Activated CD4-positive, CD25-positive, alpha-beta regulatory T cell (primary cell): ENCODE results near the gene MAPK6.
"Not testable (repeated sequence)": the region's sequence is repeated elsewhere in the genome, so short reads cannot be mapped to it uniquely, and the experiment has no call there.

Experiments used
- DNase-seq, 4 experiments: peaks; one replicate each; lab custom pipeline; 2025; lab: John Stamatoyannopoulos, UW

The MAPK6 gene

DNA sequence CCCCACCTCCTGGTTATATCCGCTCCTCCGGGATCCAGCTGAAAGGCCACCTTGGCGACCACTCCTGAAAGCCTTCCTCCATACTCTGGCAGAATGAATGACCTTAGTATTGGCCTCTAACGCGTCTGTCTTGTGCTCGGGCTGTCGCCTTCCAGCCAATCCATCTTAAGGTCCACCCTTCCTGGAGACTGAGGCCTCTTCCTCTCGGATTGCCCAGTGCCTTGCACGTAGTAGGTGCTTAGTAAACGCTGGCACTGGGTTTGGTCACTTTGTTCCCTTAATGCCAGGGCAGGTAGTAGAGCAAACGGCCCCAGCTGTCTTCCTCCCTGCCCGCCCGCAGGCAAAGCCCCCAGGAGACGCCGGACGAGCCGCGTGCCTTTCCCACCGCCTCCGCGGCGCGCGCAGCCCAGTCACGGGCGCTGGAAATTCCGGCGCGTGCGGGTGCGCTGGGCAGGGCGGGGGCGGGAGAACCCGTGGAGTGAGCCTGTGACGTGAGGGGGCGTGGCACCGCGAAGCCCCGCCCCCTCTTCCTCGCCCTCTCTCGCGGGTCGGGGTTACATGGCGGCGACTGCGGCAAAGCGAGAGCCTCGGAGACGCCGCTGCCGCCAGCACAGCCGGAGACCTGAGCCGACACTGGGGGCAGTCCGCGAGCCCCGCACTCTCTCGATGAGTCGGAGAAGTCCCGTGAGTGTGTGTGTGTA is at the start of gene MAPK6:
Gene MAPK6, plus strand, starts transcription at position 527 of the 701 bp plus-strand sequence. CDS start 27,242 bp downstream, outside the sequence.
- DNase-seq, result peak; percentile 85 to 92 (median 88)

DNA sequence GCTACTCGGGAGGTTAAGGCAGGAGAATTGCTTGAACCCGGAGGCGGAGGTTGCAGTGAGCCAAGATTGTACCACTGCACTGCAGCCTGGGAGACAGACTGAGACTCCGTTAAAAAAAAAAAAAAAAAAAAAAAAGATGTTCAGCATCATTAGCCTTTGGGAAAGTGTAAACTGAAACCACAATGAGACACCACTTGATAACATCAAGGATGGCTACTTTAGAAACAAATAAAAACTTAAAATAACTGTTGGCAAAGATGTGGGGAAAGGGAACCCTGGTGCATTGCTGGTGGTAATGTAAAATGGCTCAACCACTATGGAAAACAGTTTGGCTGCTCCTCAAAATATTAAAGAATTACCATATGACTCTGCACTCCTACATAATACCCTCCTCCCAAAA is 49.3 kb upstream of the MAPK6 start:
- no peak for DNase-seq

DNA sequence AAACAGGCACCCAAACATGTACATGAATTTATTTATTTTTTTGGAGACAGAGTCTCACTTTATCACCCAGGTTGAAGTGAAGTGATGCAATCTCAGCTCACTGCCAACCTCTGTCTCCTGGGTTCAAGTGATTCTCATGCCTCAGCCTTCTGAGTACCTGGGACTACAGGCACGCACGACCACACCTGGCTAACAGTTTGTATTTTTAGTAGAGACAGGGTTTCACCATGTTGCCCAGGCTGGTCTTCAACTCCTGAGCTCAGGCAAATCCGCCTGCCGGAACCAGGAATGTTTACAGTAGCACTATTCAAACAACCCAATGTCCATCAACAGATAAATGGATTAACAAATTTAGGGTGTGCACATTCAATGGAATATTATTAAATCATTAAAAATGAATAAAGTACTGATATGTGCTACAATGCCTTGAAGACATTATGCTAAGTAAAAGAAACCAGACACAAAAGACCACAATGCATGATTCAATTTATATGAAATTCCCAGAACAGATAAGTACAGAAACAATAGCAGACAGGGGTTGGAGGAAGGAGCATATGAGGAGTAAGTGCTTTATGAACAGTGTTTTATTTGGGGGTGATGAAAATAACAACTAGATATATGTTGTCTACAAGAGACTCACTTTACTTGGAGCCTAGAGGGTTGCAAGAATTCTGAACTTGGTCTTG is 48.7 kb upstream of the MAPK6 start:
- DNase-seq, result no peak

DNA sequence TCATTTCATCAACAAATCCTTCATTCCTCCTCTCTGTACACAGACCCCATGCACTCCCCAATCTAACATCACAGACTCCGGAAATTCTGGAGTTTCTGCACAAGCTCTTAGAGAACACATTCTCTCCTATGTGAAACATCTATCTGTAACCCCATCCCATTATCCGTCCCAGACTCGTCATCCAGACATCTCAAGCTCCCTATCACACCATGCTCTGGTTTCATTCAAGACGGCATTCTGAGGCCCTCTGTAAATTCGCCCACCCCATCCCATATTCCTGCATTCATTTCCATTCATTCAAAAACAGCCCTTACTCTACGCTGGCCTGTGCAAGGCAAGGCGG is 48.0 kb upstream of the MAPK6 start:
- no peak for DNase-seq

DNA sequence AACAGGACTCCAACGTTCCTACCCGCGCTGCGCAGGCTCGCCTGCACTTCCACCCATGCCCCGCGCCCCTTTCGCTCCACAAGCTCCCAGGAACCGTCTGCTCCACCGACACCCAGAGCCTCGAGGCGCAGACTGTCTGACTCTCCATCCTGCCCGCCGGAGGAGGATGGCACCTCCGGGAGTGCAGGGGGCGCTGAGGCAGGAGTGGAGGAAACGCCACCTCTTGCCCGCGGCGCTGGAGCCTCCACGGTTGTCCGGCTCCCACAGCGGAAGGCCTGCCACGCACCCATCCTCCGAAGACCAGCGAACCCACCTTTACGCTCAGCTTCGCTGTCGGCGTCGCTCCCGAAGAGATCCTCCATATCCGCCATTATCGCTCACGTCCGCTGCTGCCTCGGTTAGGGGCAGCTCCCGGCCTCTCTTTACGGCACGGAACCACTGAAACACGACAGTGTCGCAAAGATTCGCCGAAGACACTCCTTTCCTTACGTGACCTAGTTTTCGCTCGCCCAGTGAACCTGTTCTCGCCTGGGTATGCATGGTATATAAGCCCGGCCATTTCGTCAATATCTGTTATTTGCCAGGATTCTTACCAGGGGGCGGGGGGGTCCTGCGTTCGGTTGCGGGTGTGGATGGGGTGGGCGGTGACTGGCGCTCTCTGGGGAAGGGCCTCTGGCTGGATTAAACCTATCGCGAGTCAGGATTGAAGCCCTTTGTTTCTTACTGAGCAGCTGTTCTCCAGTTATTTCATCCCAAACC is 47.5 kb upstream of the MAPK6 start, which contains the start of gene LEO1:
Gene LEO1, minus strand, starts transcription at position 404 of the 759 bp plus-strand sequence. Its CDS starts 33 bp downstream, at position 371.
- DNase-seq, result peak; percentile 56 to 74 (median 68)

DNA sequence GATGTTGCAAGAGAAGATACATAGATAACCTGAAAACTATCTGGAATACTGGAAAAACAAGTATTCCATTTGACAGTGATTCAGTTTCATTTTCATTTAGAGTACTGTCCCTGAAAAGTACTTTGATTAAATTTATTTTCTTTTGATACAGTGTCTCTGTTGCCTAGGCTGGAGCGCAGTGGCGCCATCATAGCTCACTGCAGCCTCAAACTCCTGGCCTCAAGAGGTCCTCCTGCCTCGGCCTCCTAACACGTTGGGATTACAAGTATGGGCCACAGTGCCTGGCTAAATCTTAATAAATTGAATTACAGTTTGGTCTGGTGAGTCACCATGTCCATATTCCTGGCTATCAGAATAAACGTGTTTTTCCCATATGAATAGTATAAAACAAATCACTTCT is 45.8 kb upstream of the MAPK6 start:
- no peak for DNase-seq

DNA sequence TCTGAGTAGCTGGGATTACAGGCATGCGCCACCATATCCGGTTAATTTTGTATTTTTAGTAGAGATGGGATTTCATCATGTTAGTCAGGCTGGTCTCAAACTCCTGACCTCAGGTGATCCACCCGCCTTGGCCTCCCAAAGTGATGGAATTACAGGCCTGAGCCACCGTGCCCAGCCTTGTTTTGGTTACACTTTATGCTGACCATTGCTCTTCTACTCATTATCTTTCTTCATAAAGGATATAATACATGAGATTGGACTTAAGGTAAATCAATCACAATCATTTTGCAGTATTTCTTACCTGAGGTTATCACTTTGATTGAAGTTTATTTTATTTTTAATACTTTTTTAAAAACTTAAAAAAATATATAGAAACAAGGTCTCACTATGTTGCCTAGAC is 45.2 kb upstream of the MAPK6 start:
- no peak for DNase-seq

DNA sequence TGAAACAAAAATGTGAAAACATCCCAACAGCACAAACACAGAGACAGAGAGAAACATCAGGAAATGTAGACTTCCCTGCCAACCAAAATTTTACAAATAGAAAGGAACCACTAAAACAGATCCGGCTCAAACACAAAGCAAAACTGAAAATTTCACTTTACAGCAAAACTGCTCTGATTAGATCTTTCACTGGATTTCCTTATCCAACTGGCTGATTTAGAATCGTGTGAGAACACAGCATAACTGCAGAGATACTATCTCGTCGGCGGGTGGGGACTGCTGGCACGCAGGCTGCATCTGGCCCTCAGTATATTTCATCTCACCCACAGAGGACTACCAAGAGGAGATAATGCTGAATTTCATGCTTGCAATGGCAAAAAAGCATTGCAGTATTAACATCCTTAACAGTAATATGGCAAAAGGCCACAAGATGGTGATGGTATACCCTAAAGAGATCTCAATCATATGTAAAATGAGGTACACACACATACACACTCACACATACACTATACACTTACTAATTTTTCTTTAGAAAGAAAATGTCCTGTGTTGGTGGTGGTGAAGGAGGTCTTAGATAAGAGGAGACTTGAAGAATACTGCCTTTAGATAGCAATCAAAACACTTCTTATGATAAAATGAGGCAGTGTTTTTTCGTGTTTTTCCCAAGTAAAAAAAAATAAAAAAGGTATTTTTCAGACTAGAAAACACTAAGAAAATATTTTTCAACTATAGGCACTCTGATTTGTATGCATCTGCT is 36.8 kb upstream of the MAPK6 start:
- no peak for DNase-seq

DNA sequence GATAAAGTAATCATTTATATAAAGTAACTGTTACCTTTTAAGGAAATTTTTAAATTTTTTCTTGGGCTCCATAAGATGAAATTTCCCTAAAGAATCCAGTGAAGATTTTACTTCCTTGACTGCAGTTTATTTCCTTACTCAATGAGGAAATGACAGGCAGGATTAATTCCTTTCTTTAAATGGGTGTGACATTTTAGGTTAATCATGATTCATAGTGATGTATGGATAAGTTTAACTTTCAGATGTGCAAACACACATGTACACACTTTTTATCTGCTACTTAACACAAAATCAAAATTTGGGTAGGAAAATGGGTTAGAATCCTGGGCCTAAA is 36.3 kb upstream of the MAPK6 start:
- DNase-seq, result no peak

DNA sequence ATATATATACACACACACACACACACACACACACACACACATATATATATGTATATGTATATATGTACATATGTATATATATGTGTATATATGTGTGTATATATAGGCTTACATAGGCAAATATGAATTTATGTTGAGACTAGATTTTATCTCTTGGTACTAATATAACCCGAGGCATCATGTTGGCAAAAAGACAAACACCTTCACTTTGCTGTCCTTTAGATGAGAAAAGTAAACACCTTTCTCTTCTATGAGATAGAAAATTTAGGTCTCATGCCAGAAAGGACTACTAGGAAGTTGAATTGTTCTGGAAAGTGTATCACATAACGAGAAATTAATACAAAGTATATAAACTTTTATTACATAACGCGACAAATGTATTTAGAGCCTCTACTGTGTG is 27.9 kb upstream of the MAPK6 start:
- no peak for DNase-seq

DNA sequence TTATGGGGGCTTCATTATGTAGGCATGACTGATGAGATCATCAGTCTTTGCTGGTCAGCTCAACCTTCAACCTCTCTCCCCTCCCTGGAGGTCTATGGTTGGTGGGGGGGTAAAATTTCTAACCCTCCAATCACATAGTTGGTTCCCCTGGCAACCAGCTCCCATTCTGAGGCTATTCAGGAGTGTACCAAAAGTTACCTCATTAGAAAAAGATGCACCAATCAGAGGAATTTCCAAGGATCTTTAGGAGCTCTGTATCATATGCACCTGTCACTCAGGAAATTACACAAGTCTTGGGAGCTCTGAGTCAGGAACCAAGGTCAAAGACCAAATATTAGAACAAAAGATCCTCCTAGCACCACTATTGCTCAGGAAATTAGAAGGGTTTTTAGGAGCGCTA is 26.1 kb upstream of the MAPK6 start:
- no peak for DNase-seq

DNA sequence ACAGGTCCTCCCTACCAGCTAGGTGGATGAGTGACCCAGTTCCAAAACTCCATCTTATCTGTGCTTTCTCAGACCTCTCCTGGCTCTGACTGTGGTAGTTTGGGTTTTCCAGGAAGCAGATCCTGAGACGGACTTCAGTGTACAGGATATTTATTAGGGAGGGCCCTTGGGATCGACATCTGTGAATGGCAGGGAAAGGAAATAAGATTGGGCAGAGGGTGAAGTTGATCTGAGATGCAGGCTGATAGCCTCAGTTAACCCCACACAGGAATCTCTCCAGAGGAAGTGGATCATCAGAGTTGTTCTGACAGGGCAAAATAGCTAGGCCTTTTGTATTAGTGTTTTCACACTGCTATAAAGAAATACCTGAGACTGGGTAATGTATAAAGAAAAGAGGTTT is 16.7 kb upstream of the MAPK6 start:
- no peak for DNase-seq

DNA sequence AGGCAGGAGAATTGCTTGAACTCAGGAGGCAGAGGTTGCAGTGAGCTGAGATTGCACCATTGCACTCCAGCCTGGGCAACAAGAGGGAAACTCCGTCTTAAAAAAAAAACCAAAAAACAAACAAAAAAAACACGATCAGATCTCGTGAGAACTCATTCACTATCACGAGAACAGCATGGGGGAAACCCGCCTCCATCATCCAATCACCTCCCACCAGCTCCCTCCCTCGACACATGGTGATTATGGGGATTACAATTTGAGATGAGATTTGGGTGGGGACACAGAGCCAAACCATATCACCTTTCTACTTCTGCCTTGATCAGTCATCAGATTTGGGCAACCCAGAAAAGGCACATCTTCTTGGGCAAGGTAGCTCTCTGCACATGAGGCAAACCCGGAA is 15.9 kb upstream of the MAPK6 start:
- not testable (repeated sequence) for DNase-seq

DNA sequence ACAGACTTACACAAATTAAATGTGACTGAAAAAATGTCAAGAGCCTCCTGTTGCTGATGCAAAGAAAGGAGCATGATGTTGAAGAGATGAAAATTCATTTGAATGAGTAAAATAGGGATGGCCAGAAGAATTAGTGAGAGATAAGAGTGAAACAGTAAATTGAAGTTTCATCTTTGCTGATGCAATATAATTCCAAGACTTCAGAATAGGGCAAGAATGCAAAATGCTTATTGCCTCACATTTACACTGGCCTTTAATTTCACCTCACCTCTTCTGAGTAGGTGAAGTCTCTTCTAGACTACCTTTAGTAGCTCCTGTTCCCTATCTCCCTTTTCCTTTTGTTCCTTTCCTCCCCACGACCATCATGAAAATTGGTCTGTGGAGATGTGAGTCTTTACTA is 15.3 kb upstream of the MAPK6 start:
- DNase-seq, result no peak

DNA sequence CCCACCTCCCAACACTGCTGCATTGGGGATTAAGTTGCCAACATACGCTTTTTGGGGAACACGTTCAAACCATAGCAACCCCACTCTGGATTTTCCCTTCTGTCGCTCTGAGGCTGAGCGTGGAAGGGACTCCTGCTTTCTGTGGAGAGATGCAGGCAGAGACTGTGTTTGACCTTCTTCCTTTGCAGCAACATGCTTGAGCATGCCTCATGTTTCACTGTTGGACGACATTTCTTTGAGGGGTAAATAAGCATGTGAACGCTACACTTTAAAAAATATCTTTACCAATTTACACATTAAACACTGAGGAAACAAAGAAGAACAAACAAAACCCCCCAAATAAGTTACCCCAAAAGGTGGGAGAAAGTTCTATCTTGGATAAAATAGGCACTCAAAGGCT is 14.2 kb upstream of the MAPK6 start:
- no peak for DNase-seq

DNA sequence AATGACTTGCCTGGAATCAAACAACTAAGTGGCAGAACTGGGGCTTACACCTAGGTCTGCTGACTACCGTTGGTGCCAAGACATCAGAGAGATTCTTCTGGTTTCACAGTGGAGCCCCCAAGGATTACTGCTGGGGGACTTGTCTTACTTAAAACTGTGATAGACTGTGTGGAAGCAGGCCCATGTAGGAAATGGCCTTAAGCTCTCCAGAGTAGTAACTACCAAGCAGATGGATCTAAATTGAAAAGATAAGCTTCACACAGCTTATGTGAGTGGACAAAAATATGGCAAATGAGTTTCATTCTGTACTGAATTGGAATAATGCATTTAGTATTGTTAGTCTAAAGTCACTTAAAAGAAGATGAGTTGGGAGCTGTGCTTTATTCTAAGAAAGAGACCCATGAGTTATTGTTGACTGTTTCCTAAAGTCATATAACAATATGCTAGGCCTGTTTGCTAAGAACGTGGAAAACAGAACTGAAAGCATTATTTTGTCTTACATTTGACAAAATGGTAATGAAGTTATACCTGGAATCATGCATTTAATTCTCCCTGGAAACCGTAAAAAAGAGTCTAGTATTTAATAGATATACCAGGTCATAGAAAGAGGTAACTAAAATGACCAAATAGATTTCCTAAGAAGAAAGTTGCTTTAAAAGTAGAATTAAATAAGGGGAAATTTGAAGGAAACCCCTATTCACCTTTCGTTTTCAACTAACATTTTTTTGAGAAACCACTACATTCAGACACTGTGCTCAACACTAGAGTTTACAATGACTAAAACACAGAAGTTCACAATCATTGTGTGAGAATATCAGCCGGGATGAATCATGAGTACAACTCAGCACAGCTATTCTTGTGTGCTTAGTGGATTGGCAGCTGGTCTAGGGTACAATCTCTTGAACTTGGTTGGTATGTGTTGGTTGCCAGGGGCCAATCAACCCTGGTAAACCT is 13.0 kb upstream of the MAPK6 start:
- DNase-seq, result no peak

DNA sequence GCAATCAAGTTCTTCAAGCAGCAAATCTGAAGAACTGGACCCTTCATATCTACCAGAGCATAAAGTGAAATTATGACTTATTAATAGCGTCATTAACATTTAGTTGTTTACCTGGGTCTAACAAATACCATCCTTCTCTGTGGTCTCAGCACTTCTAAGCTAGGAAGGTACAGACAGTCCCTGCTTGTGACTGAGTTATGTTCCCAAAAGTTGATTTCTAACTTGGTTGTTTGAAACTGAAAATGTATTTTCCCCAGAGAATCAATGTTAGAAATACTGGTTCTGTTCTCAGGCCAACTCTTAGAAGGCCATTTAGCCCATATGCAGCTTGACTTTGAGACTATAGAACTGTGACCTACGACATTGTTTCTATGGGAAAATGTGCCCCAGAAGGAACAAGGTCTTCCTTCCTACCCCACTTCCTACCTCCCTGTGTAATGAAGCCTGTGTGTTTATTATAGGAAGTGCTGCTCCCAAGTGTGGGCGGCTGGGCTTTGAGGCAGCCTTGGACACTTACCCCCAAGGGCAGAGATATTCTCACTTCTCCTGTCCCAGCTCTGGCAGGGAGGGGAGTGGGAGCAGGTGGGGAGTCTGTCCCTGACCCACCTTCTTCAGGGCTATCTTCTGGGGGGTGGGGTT is 12.2 kb upstream of the MAPK6 start:
- no peak for DNase-seq

DNA sequence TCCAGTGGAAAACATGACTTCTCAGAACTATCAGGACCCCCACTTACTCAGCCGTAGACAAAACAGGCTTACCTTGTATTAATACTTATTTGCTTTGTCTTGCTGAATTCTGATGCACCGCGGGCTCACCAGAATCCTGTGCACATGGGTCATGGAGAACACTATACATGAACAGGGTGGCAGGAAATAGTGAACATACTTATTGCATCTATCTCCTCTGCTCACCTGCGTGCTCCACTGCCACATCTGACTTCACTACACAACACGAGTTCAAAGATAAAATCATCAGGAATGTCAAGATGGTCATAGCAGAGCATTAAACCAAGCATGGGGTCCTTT is 10.7 kb upstream of the MAPK6 start:
- no peak for DNase-seq

DNA sequence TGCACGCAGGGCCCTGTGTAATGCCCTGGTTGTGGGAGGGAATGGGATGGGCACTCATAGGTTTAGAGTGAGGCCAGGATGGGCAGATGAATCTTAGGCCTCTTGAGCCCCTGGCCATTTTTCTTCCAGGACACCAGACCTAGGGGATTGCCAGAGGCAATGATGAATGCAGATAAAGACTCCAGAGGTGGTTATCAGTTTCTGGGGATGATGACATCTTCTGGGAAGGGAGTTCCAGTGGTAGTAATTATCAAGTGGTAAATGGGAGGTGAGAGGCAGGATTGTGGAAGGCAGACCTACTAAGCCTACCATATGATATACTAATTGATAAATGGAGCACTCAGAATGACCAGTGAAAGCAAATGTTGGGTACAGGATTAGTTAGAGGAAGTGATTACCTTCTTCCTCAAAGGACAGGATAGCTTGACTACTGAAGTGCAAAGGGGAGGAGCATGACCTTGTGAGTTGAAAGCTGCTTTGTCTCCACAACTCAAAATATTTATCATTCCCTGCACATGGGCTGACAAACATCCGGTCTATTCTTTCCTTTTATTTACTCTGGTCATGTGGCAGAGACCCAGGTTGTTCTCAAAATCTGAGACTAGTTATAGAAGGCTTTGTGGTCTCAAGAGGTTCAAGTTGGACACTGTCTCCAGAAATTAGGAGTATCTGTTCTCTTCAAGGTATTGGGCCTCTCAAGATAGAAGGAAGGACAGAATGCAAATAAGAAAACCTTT is 10.2 kb upstream of the MAPK6 start:
- no peak for DNase-seq
